ENCODE data around the gene SLC22A7.
A peak's percentile ranks its signal among the peaks of the same experiment; 100 is the strongest.

DNA sequence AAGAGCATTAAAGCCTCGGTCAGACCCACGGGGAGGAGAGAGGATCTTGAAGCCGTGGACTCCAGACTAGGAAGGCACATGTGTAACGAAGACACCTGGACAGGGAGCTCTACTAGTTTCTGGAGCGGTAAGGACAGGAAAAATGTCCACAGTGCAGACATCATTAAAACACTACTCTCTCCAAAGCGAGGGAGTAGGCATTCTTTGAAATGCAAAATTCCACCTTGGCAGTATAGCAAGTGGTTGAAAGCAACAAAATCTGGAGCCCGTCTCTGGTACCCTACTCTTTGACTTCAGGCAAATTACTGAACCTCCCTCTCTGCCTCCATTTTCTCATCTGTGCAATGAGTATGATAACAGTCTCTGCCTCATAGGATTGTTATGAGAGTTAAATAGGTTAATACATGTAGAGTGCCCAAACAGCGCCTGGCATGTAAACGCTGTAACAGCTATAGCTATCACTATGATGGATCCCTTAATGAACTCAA is 11.0 kb downstream of the SLC22A7 start:
- peak; percentile 71 for TF ChIP-seq POLR2AphosphoS5 (IDR thresholded peaks at IDR 0.05; ENCODE audit: low read depth)
- TF ChIP-seq CTCF (conservative IDR thresholded peaks at IDR 0.05; ENCODE audit: low read depth in 2 of 2): no peak
- TF ChIP-seq, protein P1, sequence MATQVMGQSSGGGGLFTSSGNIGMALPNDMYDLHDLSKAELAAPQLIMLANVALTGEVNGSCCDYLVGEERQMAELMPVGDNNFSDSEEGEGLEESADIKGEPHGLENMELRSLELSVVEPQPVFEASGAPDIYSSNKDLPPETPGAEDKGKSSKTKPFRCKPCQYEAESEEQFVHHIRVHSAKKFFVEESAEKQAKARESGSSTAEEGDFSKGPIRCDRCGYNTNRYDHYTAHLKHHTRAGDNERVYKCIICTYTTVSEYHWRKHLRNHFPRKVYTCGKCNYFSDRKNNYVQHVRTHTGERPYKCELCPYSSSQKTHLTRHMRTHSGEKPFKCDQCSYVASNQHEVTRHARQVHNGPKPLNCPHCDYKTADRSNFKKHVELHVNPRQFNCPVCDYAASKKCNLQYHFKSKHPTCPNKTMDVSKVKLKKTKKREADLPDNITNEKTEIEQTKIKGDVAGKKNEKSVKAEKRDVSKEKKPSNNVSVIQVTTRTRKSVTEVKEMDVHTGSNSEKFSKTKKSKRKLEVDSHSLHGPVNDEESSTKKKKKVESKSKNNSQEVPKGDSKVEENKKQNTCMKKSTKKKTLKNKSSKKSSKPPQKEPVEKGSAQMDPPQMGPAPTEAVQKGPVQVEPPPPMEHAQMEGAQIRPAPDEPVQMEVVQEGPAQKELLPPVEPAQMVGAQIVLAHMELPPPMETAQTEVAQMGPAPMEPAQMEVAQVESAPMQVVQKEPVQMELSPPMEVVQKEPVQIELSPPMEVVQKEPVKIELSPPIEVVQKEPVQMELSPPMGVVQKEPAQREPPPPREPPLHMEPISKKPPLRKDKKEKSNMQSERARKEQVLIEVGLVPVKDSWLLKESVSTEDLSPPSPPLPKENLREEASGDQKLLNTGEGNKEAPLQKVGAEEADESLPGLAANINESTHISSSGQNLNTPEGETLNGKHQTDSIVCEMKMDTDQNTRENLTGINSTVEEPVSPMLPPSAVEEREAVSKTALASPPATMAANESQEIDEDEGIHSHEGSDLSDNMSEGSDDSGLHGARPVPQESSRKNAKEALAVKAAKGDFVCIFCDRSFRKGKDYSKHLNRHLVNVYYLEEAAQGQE (IDR thresholded peaks at IDR 0.05; ENCODE audit: unreplicated experiment): no peak
- TF ChIP-seq EZH2phosphoT487 (IDR thresholded peaks at IDR 0.05; ENCODE audit: unreplicated experiment): no peak
- no peak for TF ChIP-seq CREB1 (CRISPR knock-in tag; IDR thresholded peaks at IDR 0.05; ENCODE audit: low read depth)
- no peak for TF ChIP-seq ZNF114 (CRISPR knock-in tag; IDR thresholded peaks at IDR 0.05)
- no peak for TF ChIP-seq NANOG (IDR thresholded peaks at IDR 0.05; ENCODE audit: borderline replicate concordance)
- TF ChIP-seq EZH2 (IDR thresholded peaks at IDR 0.05; ENCODE audit: low read depth, unreplicated experiment): no peak
- no peak for TF ChIP-seq ZNF331 (CRISPR knock-in tag; IDR thresholded peaks at IDR 0.05; ENCODE audit: low read depth)
- no peak for TF ChIP-seq JUNB (IDR thresholded peaks at IDR 0.05; ENCODE audit: unreplicated experiment)
